ENCODE measurements around the gene NWD2.

DNA sequence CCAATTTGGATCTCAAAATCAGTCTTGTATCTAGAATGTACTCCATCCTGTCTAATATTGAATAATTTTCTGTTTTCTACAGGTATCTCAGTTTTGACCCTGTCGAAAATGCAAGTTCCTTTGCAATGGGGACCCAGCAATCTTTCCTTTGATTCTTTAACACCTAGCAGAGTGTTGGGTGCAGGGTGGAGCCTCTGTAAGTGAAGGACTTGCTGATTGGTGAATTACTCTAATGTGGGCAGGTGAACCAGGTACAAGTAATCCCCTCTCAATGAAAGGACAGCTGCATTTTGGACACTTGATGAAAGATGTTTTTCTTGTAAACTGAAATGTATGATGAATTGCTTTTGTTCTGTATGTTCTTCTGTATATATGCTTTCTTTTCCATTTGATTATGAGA is 54.9 kb downstream of the NWD2 start:
- TF ChIP-seq, protein P1, sequence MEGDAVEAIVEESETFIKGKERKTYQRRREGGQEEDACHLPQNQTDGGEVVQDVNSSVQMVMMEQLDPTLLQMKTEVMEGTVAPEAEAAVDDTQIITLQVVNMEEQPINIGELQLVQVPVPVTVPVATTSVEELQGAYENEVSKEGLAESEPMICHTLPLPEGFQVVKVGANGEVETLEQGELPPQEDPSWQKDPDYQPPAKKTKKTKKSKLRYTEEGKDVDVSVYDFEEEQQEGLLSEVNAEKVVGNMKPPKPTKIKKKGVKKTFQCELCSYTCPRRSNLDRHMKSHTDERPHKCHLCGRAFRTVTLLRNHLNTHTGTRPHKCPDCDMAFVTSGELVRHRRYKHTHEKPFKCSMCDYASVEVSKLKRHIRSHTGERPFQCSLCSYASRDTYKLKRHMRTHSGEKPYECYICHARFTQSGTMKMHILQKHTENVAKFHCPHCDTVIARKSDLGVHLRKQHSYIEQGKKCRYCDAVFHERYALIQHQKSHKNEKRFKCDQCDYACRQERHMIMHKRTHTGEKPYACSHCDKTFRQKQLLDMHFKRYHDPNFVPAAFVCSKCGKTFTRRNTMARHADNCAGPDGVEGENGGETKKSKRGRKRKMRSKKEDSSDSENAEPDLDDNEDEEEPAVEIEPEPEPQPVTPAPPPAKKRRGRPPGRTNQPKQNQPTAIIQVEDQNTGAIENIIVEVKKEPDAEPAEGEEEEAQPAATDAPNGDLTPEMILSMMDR (IDR thresholded peaks at IDR 0.05), result no peak
- no peak for TF ChIP-seq POLR2A (IDR thresholded peaks at IDR 0.05)
